HT1080 (cell line): Measurements from ENCODE around the gene AR. TPM values are rescaled to one million over a fixed set of nuclear protein-coding genes. Genes with fewer than 3 reads are reported as not detected.
A peak's percentile ranks its signal among the peaks of the same experiment; 100 is the strongest.

Experiments
- DNase-seq: peaks from one replicate; pipeline ENCODE4 v3.0.0-alpha.2; 2015; ENCODE audit warnings: low read depth
- total RNA-seq: library from RNA; depleted of rRNA; stranded (reverse); fragments of >200 nt; shearing (Covaris generic); gene quantifications from 2 replicates; pipeline ENCODE4 v1.2.3, GENCODE V29; 2014

Gene AR
- total RNA-seq, 1 experiment from 2014 or later: 5.9 TPM

GRCh38 chrX:67563469-67564448 is 19.9 kb downstream of the AR start:
- DNase-seq: peak; percentile 1

GRCh38 chrX:67564475-67564874 is 20.7 kb downstream of the AR start:
- DNase-seq: no peak

DNA sequence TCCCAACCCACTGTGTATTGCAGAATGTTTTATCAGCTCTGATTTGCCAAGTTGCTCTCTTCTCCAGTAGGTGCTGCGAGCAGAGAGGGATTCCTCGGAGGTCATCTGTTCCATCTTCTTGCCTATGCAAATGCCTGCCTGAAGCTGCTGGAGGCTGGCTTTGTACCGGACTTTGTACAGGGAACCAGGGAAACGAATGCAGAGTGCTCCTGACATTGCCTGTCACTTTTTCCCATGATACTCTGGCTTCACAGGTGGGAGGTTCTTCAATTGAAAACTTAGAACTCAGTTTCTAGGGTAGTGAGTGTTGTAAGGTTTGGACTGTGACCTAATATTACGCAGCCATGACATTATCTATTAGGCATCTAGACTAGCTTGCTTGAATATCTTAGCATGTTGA is 24.9 kb downstream of the AR start:
- no peak for DNase-seq

- DNase-seq: no peak
These were observed 27.0 kb downstream of the AR start for GRCh38 chrX:67570839-67571238.

- DNase-seq: no peak
These were observed 30.9 kb downstream of the AR start for GRCh38 chrX:67574696-67575095.

DNA sequence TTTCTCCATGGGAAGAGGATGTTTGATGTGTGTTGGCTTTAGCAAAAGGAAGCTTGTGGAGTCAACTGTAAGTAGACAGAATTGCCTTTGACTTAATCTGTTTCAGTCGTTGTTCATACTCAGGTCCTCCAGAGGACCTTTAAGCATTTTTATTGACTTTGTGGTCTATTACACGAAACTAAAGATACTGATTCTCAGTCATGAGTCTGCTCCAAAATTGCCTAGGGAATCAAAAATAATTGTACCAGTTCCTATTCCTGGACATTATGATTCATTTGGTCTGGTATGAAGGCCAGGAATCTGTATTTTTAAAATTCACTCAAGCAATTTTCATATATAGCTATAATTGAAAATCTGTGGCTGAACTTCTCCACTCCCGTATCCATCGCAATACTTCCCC is 38.6 kb downstream of the AR start:
- DNase-seq: no peak

- no peak for DNase-seq
These were observed 39.4 kb downstream of the AR start for GRCh38 chrX:67583171-67583570.

DNA sequence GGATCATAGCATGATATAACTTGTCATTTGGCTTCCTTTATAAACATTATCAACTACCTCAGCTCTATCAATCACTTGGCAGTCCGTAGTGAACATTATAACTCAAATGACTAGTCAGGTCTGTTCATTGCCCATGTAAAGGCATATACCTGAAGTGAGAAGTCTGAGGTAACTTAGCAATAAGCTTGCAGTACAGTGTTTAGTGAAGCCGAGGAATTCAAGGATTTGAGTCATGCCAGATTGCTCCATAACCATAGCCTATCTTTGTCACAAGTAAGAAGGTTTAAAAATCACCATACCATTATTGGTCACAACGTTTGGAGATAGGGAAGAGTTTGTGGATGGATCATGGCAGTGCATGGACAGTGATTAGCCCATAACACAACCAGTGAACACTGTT is 41.6 kb downstream of the AR start:
- no peak for DNase-seq

GRCh38 chrX:67587946-67588624 is 44.3 kb downstream of the AR start:
- peak; percentile 46 for DNase-seq

DNA sequence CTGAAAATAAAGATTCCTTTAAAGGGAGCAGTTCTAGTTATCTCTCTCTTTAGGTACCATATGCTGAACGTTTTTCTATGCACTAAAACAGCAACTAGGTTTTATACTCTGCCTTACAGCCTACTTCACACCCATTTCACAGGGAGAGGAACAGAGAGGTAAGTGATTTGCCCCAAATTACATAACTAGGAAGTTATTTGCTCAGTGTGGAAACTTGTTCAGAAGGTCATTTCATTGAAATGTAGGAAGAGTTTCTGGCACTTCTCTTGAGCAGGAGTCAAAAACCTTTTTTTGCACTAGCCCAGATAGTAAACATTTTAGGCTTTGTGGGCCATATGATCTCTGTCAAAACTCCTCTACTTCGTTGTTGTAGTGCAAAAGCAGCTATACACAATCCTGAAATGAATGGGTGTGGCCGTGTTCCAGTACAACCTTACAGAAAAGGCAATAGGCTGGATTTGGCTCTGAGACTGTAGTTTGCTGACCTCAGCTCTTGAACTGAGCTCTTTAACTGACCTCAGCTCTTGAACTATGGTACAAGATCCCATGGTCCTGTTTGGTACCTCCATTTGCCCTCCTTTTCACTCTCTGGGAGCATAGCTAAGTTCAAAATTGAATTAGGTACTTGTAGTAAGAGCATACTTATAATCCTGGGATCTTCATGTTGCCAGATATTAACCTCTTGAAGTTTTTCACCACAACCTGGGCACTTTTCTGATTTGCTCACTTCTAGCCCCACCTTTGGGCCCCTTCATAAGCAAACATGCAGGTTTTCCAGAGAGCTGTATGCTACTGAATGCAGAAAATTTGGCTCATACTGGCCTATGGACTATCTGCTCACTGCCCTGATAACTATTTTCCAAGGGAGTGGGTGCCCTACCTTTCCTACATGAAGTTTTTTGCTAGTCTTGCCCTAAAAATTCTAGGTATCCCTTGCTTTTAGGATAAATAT is 53.3 kb downstream of the AR start:
- DNase-seq: no peak

GRCh38 chrX:67599532-67599931 is 55.7 kb downstream of the AR start:
- no peak for DNase-seq

DNA sequence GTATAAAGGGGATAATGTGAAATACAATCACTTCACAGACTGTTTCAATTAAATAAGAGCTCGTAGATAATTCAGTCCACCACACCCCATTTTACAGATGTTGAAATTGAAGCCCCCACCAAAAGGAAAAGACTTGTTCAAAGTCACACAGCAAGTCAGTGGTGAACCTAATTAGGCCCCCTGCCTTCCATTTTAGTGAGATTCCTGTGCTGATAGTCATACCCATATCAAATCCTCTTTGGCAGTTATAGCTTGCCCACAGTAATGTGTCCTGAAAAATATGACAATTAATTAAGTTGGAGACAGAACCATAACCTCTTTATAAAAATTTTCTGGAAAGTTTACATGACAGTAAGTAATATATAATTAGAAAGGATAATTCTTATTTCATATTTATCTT is 58.0 kb downstream of the AR start:
- no peak for DNase-seq

DNA sequence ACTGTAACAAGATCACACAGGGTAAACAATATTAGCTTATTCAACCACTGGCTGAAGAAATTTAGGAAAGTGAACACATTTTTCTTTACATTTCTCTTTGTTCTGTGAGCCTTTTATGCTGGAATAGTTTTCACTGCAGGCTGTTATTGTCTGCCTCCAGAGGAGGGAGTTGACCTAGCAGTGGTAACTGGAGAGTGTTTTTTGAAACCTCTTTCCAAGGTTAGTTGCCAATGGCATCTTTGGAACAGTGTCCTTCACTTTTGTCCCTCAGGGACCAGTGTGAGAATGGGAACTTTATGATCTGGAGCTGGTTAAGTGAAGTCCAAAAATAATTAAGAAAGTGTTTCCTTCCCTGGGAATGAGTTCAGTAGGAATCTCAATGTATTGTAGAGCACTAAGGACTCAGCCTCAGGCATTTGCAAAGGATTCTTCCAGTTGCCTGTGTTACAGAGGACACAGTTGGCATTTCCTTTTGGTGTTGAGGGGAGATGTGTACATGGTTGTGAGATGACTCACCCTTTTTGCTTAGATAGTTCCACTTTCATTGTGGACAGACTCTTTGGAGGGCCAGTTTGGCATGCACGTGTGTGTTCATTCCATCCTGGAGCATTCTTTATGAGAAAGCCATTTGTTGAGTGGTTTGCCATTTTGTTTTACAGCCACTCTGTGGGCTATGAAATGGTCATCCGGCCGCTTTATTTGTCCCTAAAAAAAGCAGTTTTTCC is 61.3 kb downstream of the AR start:
- peak; percentile 92 for DNase-seq

- no peak for DNase-seq
These were observed 63.6 kb downstream of the AR start for GRCh38 chrX:67607466-67607865.

DNA sequence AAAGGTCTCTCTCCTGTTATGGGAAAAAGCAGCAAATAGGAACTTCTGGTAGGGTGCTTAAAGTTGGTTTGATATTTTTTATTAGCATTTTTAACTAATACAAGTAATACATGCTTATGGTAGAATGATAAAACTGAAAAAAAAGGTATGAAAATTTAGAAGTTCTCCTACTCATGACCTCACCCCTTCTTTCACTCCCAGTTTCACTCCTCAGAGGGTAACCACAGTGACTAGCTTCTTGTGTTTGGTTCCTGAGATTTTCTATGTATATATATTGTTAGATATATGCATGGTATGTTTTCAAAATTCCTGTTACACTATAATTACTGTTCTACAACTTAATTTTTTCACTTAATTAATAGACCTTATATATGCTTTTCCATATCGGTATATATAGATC is 66.5 kb downstream of the AR start:
- DNase-seq: no peak

GRCh38 chrX:67612231-67612630 is 68.4 kb downstream of the AR start:
- peak; percentile 49 for DNase-seq

GRCh38 chrX:67613366-67613765 is 69.5 kb downstream of the AR start:
- peak; percentile 53 for DNase-seq

- DNase-seq: no peak
These were observed 70.2 kb downstream of the AR start for GRCh38 chrX:67613996-67614395.

DNA sequence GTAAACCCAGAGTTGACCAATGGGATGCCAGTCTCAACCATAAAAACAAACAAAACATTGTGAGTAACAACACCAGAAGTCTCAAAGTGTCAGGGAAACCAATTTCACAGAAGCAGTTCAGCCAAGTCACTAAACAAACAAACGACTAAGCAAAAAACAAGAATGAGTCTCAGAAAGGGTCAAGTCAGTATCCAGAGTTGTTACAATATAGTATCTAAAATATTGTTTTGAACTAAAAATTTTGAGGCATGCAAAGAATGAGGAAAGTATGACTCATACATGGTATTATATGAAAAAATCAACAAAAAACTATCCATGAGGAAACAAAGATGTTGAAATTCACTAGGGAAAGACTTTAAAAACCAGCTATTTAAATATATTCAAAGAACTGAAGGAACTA is 70.6 kb downstream of the AR start:
- DNase-seq: peak; percentile 40

DNA sequence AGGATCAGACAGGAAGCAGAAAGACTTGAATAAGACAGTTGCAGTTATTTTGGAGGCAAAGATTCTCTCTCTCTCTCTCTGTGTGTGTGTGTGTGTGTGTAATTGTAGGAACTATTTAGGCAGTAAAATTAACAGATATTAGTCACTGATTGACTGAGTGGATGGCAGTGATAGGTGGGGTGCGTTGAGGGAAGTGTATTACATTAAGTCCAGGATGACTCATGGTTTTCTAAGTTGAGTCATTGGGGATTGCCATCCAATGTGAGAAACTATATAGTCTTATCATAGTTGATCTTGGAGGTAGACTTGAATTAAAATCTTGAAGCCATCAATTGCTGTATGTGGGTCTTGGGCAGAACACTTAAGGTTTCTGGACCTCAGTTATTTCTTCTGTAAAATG is 75.4 kb downstream of the AR start:
- DNase-seq: peak; percentile 87

DNA sequence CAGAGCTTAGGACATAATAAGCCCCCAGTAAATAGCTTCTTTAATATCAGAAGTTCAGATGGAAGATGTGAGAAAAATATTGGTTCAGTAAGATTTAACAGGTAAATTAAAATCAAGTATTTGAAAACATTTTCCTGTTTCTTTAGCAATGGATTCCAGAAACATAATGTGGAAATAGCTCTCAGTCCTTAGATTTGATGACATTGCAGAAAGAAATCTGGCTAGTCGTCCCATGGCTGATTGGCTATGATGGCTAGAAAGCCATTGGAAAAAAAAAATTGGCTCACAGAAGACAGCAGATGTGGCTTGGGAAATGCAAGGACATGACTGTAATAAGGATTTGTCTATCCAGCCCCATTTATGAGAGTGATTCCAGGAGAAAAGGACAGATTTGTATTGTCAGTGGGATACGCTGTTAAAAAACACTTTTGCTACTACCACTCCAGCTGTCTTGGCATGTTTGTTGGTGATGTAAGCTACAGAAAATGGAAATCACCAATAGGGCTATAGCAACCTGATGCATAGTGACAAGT is 78.3 kb downstream of the AR start:
- no peak for DNase-seq
